GM10248 (cell line): Measurements from ENCODE around the gene MFN2.

Source experiments
- CTCF ChIA-PET: fragments of 300-600 bp; sonication (Branson Sonifier 250); formaldehyde crosslinking; extraction: SDS; loops from one replicate; lab custom pipeline; 2021; ENCODE audit warnings: antibody characterized with exemption; lab: Yijun Ruan, JAX
- POLR2A ChIA-PET: fragments of 350-650 bp; sonication (Branson Sonifier 250); formaldehyde crosslinking; extraction: SDS; loops from one replicate; lab custom pipeline; 2020; ENCODE audit warnings: antibody characterized with exemption; lab: Yijun Ruan, JAX
- DNase-seq: peaks from one replicate; pipeline ENCODE4 v3.0.0; 2012; ENCODE audit errors: extremely low spot score
- TF ChIP-seq, protein P1 (sequence below): IDR thresholded peaks from 2 replicates; pipeline ENCODE4 v1.5.1; 2012; ENCODE audit warnings: mild to moderate bottlenecking, low read depth; ENCODE audit errors: extremely low read depth, missing control alignments, control extremely low read depth

The MFN2 gene

DNA sequence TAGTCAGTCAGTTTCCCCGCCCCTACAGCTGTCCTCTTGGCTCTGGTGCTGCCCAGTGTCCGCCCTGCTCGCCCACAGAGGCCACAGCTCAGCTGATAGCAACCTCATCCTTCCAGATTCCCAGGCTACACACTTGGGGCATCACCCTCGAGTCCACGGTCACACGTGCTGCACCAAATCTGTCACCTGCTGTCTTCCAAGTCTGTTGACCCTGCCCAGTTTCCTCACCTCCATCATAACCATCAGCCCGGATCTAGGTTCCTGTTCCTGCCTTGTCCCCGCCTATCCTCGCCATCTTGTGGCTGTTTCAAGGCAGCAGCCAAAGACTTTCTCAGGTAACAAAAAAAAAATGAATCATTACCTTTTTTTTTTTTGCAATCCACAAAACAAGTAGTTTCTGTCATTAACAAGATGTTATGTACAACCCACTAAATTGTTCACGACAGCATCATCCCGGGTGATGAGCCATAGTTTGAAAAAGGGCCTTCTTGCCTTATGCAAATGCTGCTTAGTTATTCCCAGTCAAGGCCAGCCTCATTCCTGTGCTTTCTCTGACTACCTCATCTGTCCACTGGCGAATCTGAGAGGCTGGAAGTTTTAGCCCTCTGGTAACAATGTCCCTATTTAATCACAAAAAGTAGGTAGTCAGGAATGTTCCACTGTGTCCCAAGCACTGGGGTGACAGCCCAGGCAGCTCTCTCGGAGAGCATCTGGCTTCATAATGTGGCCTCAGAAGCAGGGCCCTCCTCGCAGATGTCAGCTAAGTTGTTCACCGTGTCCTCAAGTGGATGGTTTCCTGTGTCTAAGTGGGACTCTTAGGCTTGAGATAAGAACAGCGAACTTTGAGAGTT lies 34.1 kb downstream of the MFN2 start:
- ChIA-PET POLR2A (no interaction called here), CTCF (interaction anchor here (2.0 kb wide), 1 partner anchor 18 kb away, joined by 4 read pairs; no protein-coding TSS in a partner anchor)
- TF ChIP-seq, protein P1, sequence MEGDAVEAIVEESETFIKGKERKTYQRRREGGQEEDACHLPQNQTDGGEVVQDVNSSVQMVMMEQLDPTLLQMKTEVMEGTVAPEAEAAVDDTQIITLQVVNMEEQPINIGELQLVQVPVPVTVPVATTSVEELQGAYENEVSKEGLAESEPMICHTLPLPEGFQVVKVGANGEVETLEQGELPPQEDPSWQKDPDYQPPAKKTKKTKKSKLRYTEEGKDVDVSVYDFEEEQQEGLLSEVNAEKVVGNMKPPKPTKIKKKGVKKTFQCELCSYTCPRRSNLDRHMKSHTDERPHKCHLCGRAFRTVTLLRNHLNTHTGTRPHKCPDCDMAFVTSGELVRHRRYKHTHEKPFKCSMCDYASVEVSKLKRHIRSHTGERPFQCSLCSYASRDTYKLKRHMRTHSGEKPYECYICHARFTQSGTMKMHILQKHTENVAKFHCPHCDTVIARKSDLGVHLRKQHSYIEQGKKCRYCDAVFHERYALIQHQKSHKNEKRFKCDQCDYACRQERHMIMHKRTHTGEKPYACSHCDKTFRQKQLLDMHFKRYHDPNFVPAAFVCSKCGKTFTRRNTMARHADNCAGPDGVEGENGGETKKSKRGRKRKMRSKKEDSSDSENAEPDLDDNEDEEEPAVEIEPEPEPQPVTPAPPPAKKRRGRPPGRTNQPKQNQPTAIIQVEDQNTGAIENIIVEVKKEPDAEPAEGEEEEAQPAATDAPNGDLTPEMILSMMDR = no peak
- no peak for DNase-seq

GRCh38 chr1:12015001-12015491 lies 34.8 kb downstream of the MFN2 start:
- ChIA-PET POLR2A (no interaction called here), CTCF (interaction anchor here (2.0 kb wide), 1 partner anchor 17 kb away, joined by 4 read pairs; no protein-coding TSS in a partner anchor)
- TF ChIP-seq, protein P1 = no peak
- no peak for DNase-seq

GRCh38 chr1:12015499-12015898 lies 35.3 kb downstream of the MFN2 start:
- POLR2A ChIA-PET = no interaction called here
- TF ChIP-seq, protein P1 = no peak
- no peak for DNase-seq
- CTCF ChIA-PET = interaction anchor here (1.8 to 2.0 kb wide), 2 partner anchors 15 to 17 kb away, joined by 3 to 4 read pairs; no protein-coding TSS in a partner anchor

DNA sequence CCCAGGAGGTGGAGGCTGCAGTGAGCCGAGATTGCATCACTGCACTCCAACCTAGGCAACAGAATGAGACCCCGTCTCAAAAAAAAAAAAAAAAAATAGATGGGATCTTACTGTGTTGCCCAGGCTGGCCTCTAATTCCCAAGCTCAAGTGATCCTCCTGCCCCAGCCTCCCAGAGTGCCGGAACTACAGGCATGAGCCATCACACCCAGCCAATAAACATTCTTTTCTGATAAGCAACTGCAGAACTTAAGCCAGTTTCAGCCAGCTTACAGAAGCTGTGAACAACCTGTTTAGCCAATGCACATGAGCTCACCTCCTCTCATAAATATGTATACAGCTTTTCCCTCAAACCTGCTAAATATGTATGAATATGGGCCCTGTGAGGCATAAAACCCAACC lies 35.9 kb downstream of the MFN2 start:
- POLR2A ChIA-PET = interaction anchor here (1.1 kb wide), 1 partner anchor 12 kb away, joined by 7 read pairs; no protein-coding TSS in a partner anchor
- CTCF ChIA-PET = interaction anchor here (1.8 to 2.0 kb wide), 3 partner anchors 11 to 16 kb away, joined by 3 to 9 read pairs (median 4); no protein-coding TSS in a partner anchor
- no peak for DNase-seq
- TF ChIP-seq, protein P1 = no peak

DNA sequence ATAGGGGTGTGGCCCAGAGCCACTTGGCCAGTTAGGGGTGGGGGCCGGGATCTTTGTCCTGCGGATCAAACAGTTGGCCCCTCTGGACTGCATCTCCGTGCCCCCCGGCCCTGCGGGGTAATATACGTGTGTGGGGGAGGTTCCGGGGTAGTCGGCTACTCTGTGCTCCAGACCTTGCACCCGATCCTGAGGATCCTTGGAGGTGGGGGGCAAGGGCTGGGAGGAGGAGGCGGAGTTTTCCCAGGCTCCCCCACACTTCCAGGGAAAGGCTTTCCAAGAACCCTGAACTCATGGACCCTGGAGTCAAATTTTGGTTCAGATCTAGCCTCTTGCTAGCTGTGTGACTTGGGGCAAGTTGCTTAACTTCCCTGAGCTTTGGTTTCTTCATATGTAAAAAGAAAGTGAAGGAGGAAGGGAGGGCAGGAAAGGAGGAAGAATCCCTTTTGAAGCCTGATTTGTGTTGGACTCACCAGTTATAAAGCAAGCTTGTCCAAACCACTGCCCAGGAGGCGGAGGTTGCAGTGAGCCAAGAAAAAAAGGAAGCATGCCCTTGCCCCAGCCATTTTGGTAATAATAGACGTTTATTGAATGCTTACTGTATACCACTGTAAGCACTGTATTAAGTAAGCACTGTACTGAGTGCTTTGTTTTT lies 39.7 kb downstream of the MFN2 start:
- TF ChIP-seq, protein P1 = no peak
- no peak for DNase-seq
- POLR2A ChIA-PET = interaction anchor here (1.0 to 1.9 kb wide), 6 partner anchors 10 to 112 kb away, joined by 3 to 10 read pairs (median 7); no protein-coding TSS in a partner anchor
- CTCF ChIA-PET = interaction anchor here (1.0 to 2.2 kb wide), 5 partner anchors 10 to 59 kb away, joined by 3 to 13 read pairs (median 8); no protein-coding TSS in a partner anchor

GRCh38 chr1:12021616-12022015 lies 41.4 kb downstream of the MFN2 start:
- ChIA-PET CTCF (no interaction called here), POLR2A (no interaction called here)
- DNase-seq = no peak
- TF ChIP-seq, protein P1 = no peak
